Kidney (tissue), 14 donors: ENCODE data around the gene PALLD. TPM values are rescaled to one million over a fixed set of nuclear protein-coding genes. Genes with fewer than 3 reads are reported as not detected.

ENCODE experiments used
- DNase-seq, 5 donors: peaks; one replicate each; pipeline ENCODE4 v3.0.0-alpha.2; 2013 to 2020
- FAIRE-seq: peaks from 2 replicates; lab custom pipeline; 2012; peaks lifted over from hg19 to GRCh38; lab: Jason Lieb, UNC
- H3K27ac ChIP-seq, 2 donors: one replicate each; pipeline ENCODE4 v1.7.0; 2013; ENCODE audit warnings: low read depth in 2 of 2, low read length in 2 of 2, inconsistent platforms in 1 of 2
- H3K27me3 ChIP-seq: one replicate; pipeline ENCODE4 v1.7.1; 2013; ENCODE audit warnings: low read length, inconsistent platforms; ENCODE audit not compliant: control insufficient read depth, insufficient read depth
- H3K36me3 ChIP-seq, 3 donors: one replicate each; pipeline versions ENCODE4 v1.7.0 to v1.7.1; 2013; ENCODE audit warnings: low read length in 3 of 3, control low read depth in 1 of 3, inconsistent platforms in 1 of 3; ENCODE audit not compliant: insufficient read depth in 3 of 3, control insufficient read depth in 2 of 3
- H3K4me1 ChIP-seq, 3 donors: one replicate each; pipeline versions ENCODE4 v1.7.0 to v1.7.1; 2013; ENCODE audit warnings: low read length in 3 of 3, inconsistent platforms in 1 of 3, low read depth in 1 of 3; ENCODE audit not compliant: control insufficient read depth in 2 of 3, insufficient read depth in 2 of 3
- H3K4me3 ChIP-seq, 3 donors: one replicate each; pipeline versions ENCODE4 v1.7.0 to v1.8.1; 2013; ENCODE audit warnings: low read length in 3 of 3, control low read depth in 1 of 3, inconsistent platforms in 1 of 3
- H3K9ac ChIP-seq, 3 donors: one replicate each; pipeline versions ENCODE4 v1.7.0 to v1.7.1; 2013; ENCODE audit warnings: low read length in 3 of 3, control low read depth in 1 of 3, inconsistent platforms in 1 of 3
- H3K9me3 ChIP-seq, 3 donors: one replicate each; pipeline versions ENCODE4 v1.7.0 to v1.7.1; 2013; ENCODE audit warnings: low read length in 3 of 3, control low read depth in 1 of 3, inconsistent platforms in 1 of 3; ENCODE audit not compliant: control insufficient read depth in 2 of 3, insufficient read depth in 1 of 3
- CTCF ChIP-seq: IDR thresholded peaks from 3 replicates; pipeline ENCODE4 v1.5.1; 2012; ENCODE audit warnings: mild to moderate bottlenecking, moderate library complexity, borderline replicate concordance; ENCODE audit not compliant: insufficient read depth; ENCODE audit errors: extremely low read depth
- intact Hi-C: fragments of 100-400 bp; cut with DNase I; formaldehyde crosslinking; loops from one replicate; pipeline ENCODE4 v1.11.1; 2022
- polyA plus RNA-seq: library from polyadenylated mRNA; stranded (reverse); fragments of 350-450 nt; fragmentation: Illumina TruSeq; extraction: RNeasy Lipid Tissue Mini Kit (QIAGEN cat#74804); gene quantifications from one replicate; pipeline ENCODE4 v1.2.3, GENCODE V29; 2014; ENCODE audit warnings: low read depth, low replicate concordance; ENCODE audit not compliant: insufficient read depth
- total RNA-seq: library from RNA; stranded (reverse); fragmentation: NEBNext Ultra II Directional; extraction: Animal tissue kit (Norgen Biotek cat#: 25700); gene quantifications from one replicate; pipeline ENCODE4 v1.2.1, GENCODE V29; 2021
- donor health status: control.
- donor health status: control.
- donor health status: control.
- donor health status: control.
- donor health status: control.
- donor health status: DM: yes; HTN: yes; CAD: no.
- donor health status: Normal renal cell carcinoma (clear cell type).

PALLD gene
- total and polyA plus RNA-seq, 2 donors from 2014 or later, result 43.4 to 120 TPM

- intact Hi-C loops, result no loop called here
- peak overlapping the region in 1 of 2 donors; percentile 41 for H3K27ac ChIP-seq
Observed at GRCh38 chr4:168711197-168712140, 214.6 kb downstream of the PALLD start.

DNA sequence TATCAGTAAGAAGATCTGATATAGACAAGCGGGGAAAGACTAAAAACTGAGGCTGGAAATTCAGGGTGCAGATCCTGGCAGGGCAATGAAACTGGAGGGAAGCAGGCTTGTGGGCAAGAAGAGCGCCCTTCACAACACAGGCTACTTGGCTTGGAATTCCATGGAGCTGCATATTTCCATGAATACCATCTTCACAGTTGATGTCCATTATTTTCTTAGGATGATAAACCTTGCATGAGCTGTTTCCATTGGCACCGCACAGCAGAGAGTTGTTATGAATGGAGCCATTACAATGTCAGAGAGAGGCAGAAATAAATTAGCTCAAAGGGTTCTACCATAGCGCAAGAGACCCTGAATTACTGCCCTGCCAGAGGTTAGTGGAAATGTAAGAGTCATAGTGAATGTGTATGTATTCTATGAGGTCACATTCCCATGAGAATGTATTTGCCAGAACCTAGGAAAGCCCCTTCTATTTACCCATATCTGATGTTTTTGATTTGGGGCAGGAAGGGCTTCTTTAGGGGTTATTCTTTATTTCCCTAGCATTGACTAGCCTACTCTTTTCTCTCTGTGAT, 215.6 kb downstream of the PALLD start:
- Histone ChIP-seq H3K4me1 (peaks cover 2 to 5% (median 5%) of the 10 kb centered on the region in 3 donors), H3K4me3 (no peak overlapping the region), H3K27me3 (no peaks in the 10 kb centered on the region), H3K9ac (no peak overlapping the region), H3K9me3 (no peaks in the 10 kb centered on the region), H3K36me3 (no peaks in the 10 kb centered on the region), H3K27ac (no peak overlapping the region)
- no peak for TF ChIP-seq CTCF
- DNase-seq (no peak), FAIRE-seq (no peak)
- intact Hi-C loops, result no loop called here

More at GRCh38 chr4:168711197-168712140, 214.6 kb downstream of the PALLD start:
- DNase-seq (no peak), FAIRE-seq (no peak)
- no peak for TF ChIP-seq CTCF
- H3K4me1 ChIP-seq, result peaks cover 2 to 5% (median 5%) of the 10 kb centered on the region in 3 donors
- no peak overlapping the region for H3K4me3 ChIP-seq
- H3K27me3 ChIP-seq, result no peaks in the 10 kb centered on the region
- no peaks in the 10 kb centered on the region for H3K36me3 ChIP-seq
- no peaks in the 10 kb centered on the region for H3K9me3 ChIP-seq
- no peak overlapping the region for H3K9ac ChIP-seq

DNA sequence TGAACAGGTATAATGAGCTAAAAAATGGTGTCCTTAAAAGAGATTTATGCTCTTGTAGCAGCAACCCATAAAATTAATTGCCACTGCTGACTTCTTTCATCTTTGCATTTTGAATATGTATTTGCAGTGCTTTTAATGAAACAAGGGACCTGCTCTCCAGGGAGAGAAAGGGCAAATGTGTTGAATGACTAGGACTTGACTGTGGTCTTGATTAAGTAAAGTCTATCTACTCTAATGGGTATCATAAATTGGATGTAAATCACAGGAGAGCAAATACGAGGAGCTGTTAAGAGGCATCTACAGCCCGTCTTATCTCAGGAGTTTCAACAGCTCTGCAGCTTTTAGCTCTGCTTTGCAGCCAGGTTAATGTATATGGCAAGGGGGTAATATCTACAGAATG, 216.4 kb downstream of the PALLD start:
- H3K36me3 ChIP-seq, result no peaks in the 10 kb centered on the region
- intact Hi-C loops, result no loop called here
- no peak overlapping the region for H3K4me3 ChIP-seq
- DNase-seq, result peak in 1 of 5 donors; percentile 43
- no peak for FAIRE-seq
- no peaks in the 10 kb centered on the region for H3K27me3 ChIP-seq
- no peaks in the 10 kb centered on the region for H3K9me3 ChIP-seq
- TF ChIP-seq CTCF, result no peak
- H3K4me1 ChIP-seq, result peaks cover 2 to 5% (median 5%) of the 10 kb centered on the region in 3 donors
- no peak overlapping the region for H3K27ac ChIP-seq
- H3K9ac ChIP-seq, result no peak overlapping the region
